Measurements from ENCODE around the gene GREB1.
"Not testable (repeated sequence)": the region's sequence is repeated elsewhere in the genome, so short reads cannot be mapped to it uniquely, and the experiment has no call there.

GRCh38 chr2:11660396-11660795 is 126.6 kb downstream of the GREB1 start:
- not testable (repeated sequence) for TF ChIP-seq CTCF (CRISPR knock-in tag; IDR thresholded peaks at IDR 0.05); ZFP36 (IDR thresholded peaks at IDR 0.05; ENCODE audit: borderline replicate concordance, low read depth, low read length, partially characterized antibody); SMAD1 (CRISPR knock-in tag; IDR thresholded peaks at IDR 0.05; ENCODE audit: borderline replicate concordance, low read depth); ZNF3 (CRISPR knock-in tag; IDR thresholded peaks at IDR 0.05); ETV6 (CRISPR knock-in tag; conservative IDR thresholded peaks at IDR 0.05); ZKSCAN1 (IDR thresholded peaks at IDR 0.05; ENCODE audit: low read length); KLF9 (CRISPR knock-in tag; IDR thresholded peaks at IDR 0.05; ENCODE audit: low read depth); CHD2 (IDR thresholded peaks at IDR 0.05; ENCODE audit: low read depth, low read length); POLR2AphosphoS5 (IDR thresholded peaks at IDR 0.05; ENCODE audit: low read depth, low read length); ZNF770 (CRISPR knock-in tag; IDR thresholded peaks at IDR 0.05)

Measured in HepG2 (cell line).